ENCODE data around the gene SLC26A1.

GRCh38 chr4:1031956-1032795 is 39.0 kb upstream of the SLC26A1 start:
- TF ChIP-seq CTCF (IDR thresholded peaks at IDR 0.05) = peak in 1 of 5 experiments; percentile 8
- TF ChIP-seq POLR2A (IDR thresholded peaks at IDR 0.05) = no peak
- TF ChIP-seq POLR2AphosphoS5 (IDR thresholded peaks at IDR 0.05) = peak in 2 of 3 donors; percentile 32 to 41
- no peak for TF ChIP-seq EP300 (IDR thresholded peaks at IDR 0.05; ENCODE audit: low read depth)

All from transverse colon (tissue), 4 donors.